Spleen (tissue), 7 donors: ENCODE measurements around the gene STPG1.

Experiments
- POLR2A ChIP-seq, 3 donors: fragments of 450-650 bp; IDR thresholded peaks; one replicate each; pipeline ENCODE4 v1.5.1; 2017; ENCODE audit warnings: antibody characterized with exemption in 3 of 3, mild to moderate bottlenecking in 1 of 3
- TF ChIP-seq, protein P1 (sequence below), 11 experiments: fragments of 200-600 bp in 7 of 11; fragments of 450-650 bp in 4 of 11; sonication (generic) in 4 of 11; IDR thresholded peaks in 8 of 11; conservative IDR thresholded peaks in 3 of 11; 1 replicate in 7 of 11; 2 replicates in 4 of 11; pipeline versions ENCODE4 v1.4.0 to v1.8.0; 2016 to 2021; ENCODE audit warnings: antibody characterized with exemption in 11 of 11, inconsistent platforms in 4 of 11, mild to moderate bottlenecking in 1 of 11
- donor health status: DM: no; HTN: no; CAD: no; lungs with moderate emphysema.
- donor health status: DM: no; HTN: no; CAD: no.
- donor health status: DM: no; HTN: no; CAD: no.

DNA sequence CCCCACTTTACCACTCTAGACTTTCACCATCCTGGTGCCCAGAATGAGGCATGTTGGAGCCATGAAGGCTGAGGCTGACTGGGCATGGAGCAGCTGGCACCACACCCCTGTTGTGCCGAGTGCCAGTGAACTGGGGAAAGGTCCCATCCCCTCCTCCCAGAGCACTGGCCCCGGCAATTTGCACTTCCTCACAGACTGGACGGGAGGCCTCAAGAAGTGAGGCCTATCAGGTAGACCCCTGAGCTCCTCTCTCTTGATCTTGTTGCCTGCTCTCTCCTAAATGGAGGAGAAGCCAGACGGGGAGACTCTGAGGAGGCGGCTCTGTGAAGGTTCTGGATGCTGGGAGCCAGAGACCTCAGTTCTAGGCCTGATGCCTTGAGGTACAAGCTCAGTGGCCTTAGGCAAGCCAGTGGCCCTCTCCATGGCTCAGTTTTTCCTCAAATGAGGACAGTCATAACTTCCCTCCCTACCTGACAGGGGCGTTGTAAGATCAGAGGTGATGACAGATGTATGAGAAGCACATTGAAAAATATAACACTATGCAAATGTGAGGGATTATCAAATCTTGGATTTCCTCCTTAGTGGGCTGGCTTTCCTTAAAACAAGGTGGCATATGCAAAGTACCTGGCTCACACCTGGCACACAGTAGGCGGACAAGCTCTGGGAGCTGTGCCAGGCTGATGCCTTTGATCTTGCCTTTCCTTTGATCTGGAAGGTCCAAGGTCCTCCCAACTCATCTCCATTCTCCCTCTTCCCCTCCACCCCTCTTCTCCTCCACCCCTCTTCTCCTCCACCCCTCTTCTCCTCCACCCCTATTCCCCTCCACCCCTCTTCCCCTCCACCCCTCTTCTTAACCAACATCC lies 87.8 kb downstream of the STPG1 start:
- TF ChIP-seq, protein P1, sequence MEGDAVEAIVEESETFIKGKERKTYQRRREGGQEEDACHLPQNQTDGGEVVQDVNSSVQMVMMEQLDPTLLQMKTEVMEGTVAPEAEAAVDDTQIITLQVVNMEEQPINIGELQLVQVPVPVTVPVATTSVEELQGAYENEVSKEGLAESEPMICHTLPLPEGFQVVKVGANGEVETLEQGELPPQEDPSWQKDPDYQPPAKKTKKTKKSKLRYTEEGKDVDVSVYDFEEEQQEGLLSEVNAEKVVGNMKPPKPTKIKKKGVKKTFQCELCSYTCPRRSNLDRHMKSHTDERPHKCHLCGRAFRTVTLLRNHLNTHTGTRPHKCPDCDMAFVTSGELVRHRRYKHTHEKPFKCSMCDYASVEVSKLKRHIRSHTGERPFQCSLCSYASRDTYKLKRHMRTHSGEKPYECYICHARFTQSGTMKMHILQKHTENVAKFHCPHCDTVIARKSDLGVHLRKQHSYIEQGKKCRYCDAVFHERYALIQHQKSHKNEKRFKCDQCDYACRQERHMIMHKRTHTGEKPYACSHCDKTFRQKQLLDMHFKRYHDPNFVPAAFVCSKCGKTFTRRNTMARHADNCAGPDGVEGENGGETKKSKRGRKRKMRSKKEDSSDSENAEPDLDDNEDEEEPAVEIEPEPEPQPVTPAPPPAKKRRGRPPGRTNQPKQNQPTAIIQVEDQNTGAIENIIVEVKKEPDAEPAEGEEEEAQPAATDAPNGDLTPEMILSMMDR (IDR thresholded peaks at IDR 0.05 in 8 of 11, conservative IDR thresholded peaks at IDR 0.05 in 3 of 11): no peak
- TF ChIP-seq POLR2A (IDR thresholded peaks at IDR 0.05): no peak
